PC-9 (cell line): ENCODE data around the gene PHLPP1. TPM values are rescaled to one million over a fixed set of nuclear protein-coding genes. Genes with fewer than 3 reads are reported as not detected.
A peak's percentile ranks its signal among the peaks of the same experiment; 100 is the strongest.

Experiments used
- BruUV-seq: library from RNA; stranded (reverse); fragments of 400-500 nt; replicated peaks from 2 replicates; lab custom pipeline; 2021; lab: Mats Ljungman, UMichigan
- CTCF ChIA-PET: fragments of 300-600 bp; sonication (Branson Sonifier 250); formaldehyde crosslinking; loops from one replicate; lab custom pipeline; 2022; ENCODE audit warnings: antibody characterized with exemption; lab: Charles Lee
- POLR2A ChIA-PET: fragments of 300-600 bp; sonication (Branson Sonifier 250); formaldehyde crosslinking; loops from one replicate; lab custom pipeline; 2022; ENCODE audit warnings: antibody characterized with exemption; ENCODE audit not compliant: unreplicated experiment; lab: Charles Lee
- DNase-seq, 2 experiments: peaks; one replicate each; pipeline versions ENCODE4 v3.0.0 to v3.0.0-alpha.2; 2015 to 2022; ENCODE audit warnings: mixed read lengths in 1 of 2
- H2AFZ ChIP-seq: fragments of 200-600 bp; sonication (generic); 2 replicates; pipeline ENCODE4 v1.8.1; 2017; ENCODE audit warnings: antibody characterized with exemption
- H3F3A ChIP-seq: fragments of 200-600 bp; sonication (generic); 2 replicates; pipeline ENCODE4 v1.8.1; 2017; ENCODE audit warnings: antibody characterized with exemption, mild to moderate bottlenecking, low read depth; ENCODE audit not compliant: insufficient read depth
- H3K27ac ChIP-seq: fragments of 200-600 bp; sonication (generic); 2 replicates; pipeline ENCODE4 v1.6.1; 2016; ENCODE audit warnings: mixed run types
- H3K27me3 ChIP-seq: fragments of 200-600 bp; sonication (generic); 2 replicates; pipeline ENCODE4 v1.6.1; 2016; ENCODE audit warnings: low read depth, mixed run types; ENCODE audit not compliant: insufficient read depth
- H3K36me3 ChIP-seq: fragments of 200-600 bp; sonication (generic); 2 replicates; pipeline ENCODE4 v1.6.1; 2016; ENCODE audit warnings: low read depth, mixed run types
- H3K4me1 ChIP-seq: fragments of 200-600 bp; sonication (generic); replicated peaks from 2 replicates; pipeline ENCODE4 v1.6.1; 2016; ENCODE audit warnings: mixed run types; ENCODE audit not compliant: insufficient read depth
- H3K4me2 ChIP-seq: fragments of 200-600 bp; sonication (generic); 2 replicates; pipeline ENCODE4 v1.6.1; 2017; ENCODE audit warnings: mixed run types
- H3K4me3 ChIP-seq: fragments of 200-600 bp; sonication (generic); 2 replicates; pipeline ENCODE4 v1.6.1; 2016; ENCODE audit warnings: mixed run types
- H3K79me2 ChIP-seq: fragments of 200-600 bp; sonication (generic); 2 replicates; pipeline ENCODE4 v1.6.1; 2017; ENCODE audit warnings: low read depth, mixed run types
- H3K9me2 ChIP-seq: fragments of 200-600 bp; sonication (generic); 2 replicates; pipeline ENCODE4 v1.8.1; 2017; ENCODE audit warnings: mild to moderate bottlenecking; ENCODE audit not compliant: insufficient read depth
- H3K9me3 ChIP-seq: fragments of 200-600 bp; sonication (generic); 2 replicates; pipeline ENCODE4 v1.8.1; 2016; ENCODE audit warnings: low read depth; ENCODE audit not compliant: insufficient read depth
- H4K20me1 ChIP-seq: fragments of 200-600 bp; sonication (generic); 2 replicates; pipeline ENCODE4 v1.8.1; 2017; ENCODE audit not compliant: insufficient read depth
- EZH2 ChIP-seq: fragments of 200-600 bp; sonication (generic); IDR thresholded peaks from 2 replicates; pipeline ENCODE4 v1.8.0; 2017; ENCODE audit warnings: antibody characterized with exemption, low read depth
- intact Hi-C: fragments of 100-400 bp; cut with micrococcal nuclease; formaldehyde crosslinking; loops from one replicate; pipeline ENCODE4 v1.10.0; 2022; ENCODE audit not compliant: unreplicated experiment
- total RNA-seq: library from RNA; stranded (reverse); gene quantifications from 2 replicates; pipeline ENCODE4 v1.2.3, GENCODE V29; 2021
- TF ChIP-seq, protein P1 (sequence below): fragments of 200-600 bp; sonication (generic); conservative IDR thresholded peaks from 2 replicates; pipeline ENCODE4 v1.6.1; 2017; ENCODE audit warnings: mixed run types, antibody characterized with exemption, mild to moderate bottlenecking, moderate library complexity

The PHLPP1 gene
- total RNA-seq, 1 experiment from 2014 or later = 21.1 TPM

DNA sequence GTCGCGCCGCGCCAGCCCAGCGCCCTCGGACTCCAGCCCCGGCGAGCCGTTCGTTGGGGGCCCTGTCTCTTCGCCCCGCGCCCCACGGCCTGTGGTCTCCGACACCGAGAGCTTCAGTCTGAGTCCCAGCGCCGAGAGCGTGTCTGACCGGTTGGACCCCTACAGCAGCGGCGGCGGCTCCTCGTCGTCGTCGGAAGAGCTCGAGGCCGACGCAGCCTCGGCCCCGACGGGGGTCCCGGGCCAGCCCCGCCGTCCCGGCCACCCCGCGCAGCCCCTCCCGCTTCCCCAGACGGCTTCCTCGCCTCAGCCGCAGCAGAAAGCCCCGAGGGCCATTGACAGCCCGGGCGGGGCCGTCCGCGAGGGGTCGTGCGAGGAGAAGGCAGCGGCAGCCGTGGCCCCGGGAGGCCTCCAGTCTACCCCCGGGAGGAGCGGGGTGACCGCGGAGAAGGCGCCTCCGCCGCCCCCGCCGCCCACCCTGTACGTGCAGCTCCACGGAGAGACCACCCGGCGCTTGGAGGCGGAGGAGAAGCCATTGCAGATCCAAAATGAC is 1.4 kb downstream of the PHLPP1 start:
- peak in 1 of 2 experiments; percentile 37 for DNase-seq
- H3K4me2 ChIP-seq = peak overlapping the region; percentile 86
- peak overlapping the region; percentile 59 for H2AFZ ChIP-seq
- peaks cover 47% of the 10 kb centered on the region for H3K79me2 ChIP-seq
- H3K4me1 ChIP-seq = peaks cover 31% of the 10 kb centered on the region
- intact Hi-C loops = loop anchor here (5.0 to 10.0 kb wide), 4 partner anchors 41 to 532 kb away; partner anchors contain the start of genes PIGN and RELCH
- 0 out of 2 replicates have a peak, but pooled peaks cover 3% of the 10 kb centered on the region for H3K36me3 ChIP-seq
- CTCF ChIA-PET = no interaction called here
- no peaks in the 10 kb centered on the region for H4K20me1 ChIP-seq
- POLR2A ChIA-PET = no interaction called here
- peak overlapping the region; percentile 64 for H3K27ac ChIP-seq
- no TSS peak for BruUV-seq
- H3K9me3 ChIP-seq = no peaks in the 10 kb centered on the region
- peak overlapping the region; percentile 61 for H3K4me3 ChIP-seq
- no peaks in the 10 kb centered on the region for H3K27me3 ChIP-seq
- TF ChIP-seq, protein P1, sequence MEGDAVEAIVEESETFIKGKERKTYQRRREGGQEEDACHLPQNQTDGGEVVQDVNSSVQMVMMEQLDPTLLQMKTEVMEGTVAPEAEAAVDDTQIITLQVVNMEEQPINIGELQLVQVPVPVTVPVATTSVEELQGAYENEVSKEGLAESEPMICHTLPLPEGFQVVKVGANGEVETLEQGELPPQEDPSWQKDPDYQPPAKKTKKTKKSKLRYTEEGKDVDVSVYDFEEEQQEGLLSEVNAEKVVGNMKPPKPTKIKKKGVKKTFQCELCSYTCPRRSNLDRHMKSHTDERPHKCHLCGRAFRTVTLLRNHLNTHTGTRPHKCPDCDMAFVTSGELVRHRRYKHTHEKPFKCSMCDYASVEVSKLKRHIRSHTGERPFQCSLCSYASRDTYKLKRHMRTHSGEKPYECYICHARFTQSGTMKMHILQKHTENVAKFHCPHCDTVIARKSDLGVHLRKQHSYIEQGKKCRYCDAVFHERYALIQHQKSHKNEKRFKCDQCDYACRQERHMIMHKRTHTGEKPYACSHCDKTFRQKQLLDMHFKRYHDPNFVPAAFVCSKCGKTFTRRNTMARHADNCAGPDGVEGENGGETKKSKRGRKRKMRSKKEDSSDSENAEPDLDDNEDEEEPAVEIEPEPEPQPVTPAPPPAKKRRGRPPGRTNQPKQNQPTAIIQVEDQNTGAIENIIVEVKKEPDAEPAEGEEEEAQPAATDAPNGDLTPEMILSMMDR = no peak
- no peak for TF ChIP-seq EZH2
- no peaks in the 10 kb centered on the region for H3K9me2 ChIP-seq
- peaks cover 9% of the 10 kb centered on the region; the same call in 1 of the 2 replicates for H3F3A ChIP-seq

DNA sequence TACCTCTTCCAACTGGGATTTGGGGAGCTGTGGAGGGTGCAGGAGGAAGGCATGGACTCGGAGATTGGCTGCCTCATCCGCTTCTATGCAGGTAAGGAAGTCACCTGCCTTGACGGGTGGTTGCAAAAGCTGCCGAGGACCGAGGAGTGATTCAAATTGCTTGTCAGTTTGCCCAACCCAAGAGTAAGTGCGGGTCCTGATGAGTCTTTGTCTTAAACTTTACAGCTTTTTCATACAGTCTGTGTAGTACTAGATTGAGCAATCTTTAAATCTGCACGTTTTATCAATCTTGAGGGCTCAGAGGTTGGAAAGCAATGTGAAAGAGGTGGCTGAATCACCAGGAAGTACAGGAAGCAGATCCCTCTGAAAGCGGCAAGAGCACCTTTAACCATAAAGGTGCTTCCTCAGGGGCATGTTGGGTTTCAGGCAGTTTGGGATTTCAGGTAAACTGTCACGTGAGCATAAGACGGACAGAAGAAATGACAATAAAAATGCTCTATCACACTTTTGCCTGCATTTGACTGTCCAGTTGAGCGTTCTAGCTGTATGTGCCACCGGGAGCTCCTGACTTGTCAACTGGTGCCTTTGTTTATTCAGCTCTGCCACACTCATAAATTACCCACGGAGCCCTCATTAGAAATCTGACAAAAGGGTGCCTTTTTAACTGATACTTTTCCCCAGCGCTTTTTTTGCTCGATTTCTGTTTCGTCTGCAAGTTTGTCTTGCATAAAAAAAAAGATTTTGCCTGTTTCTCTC is 2.0 kb downstream of the PHLPP1 start:
- peaks cover 9% of the 10 kb centered on the region; the same call in 1 of the 2 replicates for H3F3A ChIP-seq
- H3K27me3 ChIP-seq = no peaks in the 10 kb centered on the region
- peak overlapping the region; percentile 61 for H3K4me3 ChIP-seq
- no peaks in the 10 kb centered on the region for H3K9me3 ChIP-seq
- intact Hi-C loops = loop anchor here (5.0 to 10.0 kb wide), 4 partner anchors 40 to 533 kb away; partner anchors contain the start of genes PIGN and RELCH
- ChIA-PET CTCF (no interaction called here), POLR2A (interaction anchor here (0.5 to 0.6 kb wide), 3 partner anchors 45 to 83 kb away, joined by 3 to 6 read pairs (median 5); no protein-coding TSS in a partner anchor)
- peaks cover 54% of the 10 kb centered on the region for H3K79me2 ChIP-seq
- BruUV-seq = TSS peak; percentile 30
- no peaks in the 10 kb centered on the region for H4K20me1 ChIP-seq
- H3K27ac ChIP-seq = peak overlapping the region; percentile 64
- no peaks in the 10 kb centered on the region for H3K9me2 ChIP-seq
- H3K36me3 ChIP-seq = 0 out of 2 replicates have a peak, but pooled peaks cover 3% of the 10 kb centered on the region
- peak overlapping the region; percentile 86 for H3K4me2 ChIP-seq
- peak; percentile 37 to 94 for DNase-seq
- H2AFZ ChIP-seq = peak overlapping the region; percentile 59
- peaks cover 31% of the 10 kb centered on the region for H3K4me1 ChIP-seq
- TF ChIP-seq EZH2 = no peak
- TF ChIP-seq, protein P1 = no peak
